HG03139 (cell line): Measurements from ENCODE around the gene ENTREP3.
A peak's percentile ranks its signal among the peaks of the same experiment; 100 is the strongest.

Experiments used
- ATAC-seq: cut with Tn5 transposase; IDR thresholded peaks from one replicate; pipeline ENCODE4 v1.9.1; 2021; ENCODE audit not compliant: unreplicated experiment

Gene ENTREP3

GRCh38 chr1:155278689-155279160 is 23.4 kb upstream of the ENTREP3 start:
- ATAC-seq: no peak

GRCh38 chr1:155277902-155278688 is 22.8 kb upstream of the ENTREP3 start:
- no peak for ATAC-seq

- ATAC-seq: peak; percentile 64
These were observed 22.0 kb upstream of the ENTREP3 start, which contains the start of gene HCN3 for GRCh38 chr1:155277070-155277901. Gene HCN3 (plus strand): TSS chr1:155277463. CDS start chr1:155277591, 128 bp downstream.

- peak; percentile 75 for ATAC-seq
These were observed 18.3 kb upstream of the ENTREP3 start, which contains the start of gene CLK2 for GRCh38 chr1:155273343-155274245. Gene CLK2 (minus strand): TSS chr1:155273504. CDS start chr1:155270977, 2,527 bp downstream.

- ATAC-seq: peak; percentile 14
These were observed 17.4 kb upstream of the ENTREP3 start for GRCh38 chr1:155272466-155273342.

GRCh38 chr1:155269381-155269780 is 14.1 kb upstream of the ENTREP3 start:
- ATAC-seq: no peak

GRCh38 chr1:155268630-155269029 is 13.3 kb upstream of the ENTREP3 start:
- no peak for ATAC-seq

GRCh38 chr1:155267373-155267772 is 12.1 kb upstream of the ENTREP3 start:
- no peak for ATAC-seq

GRCh38 chr1:155266553-155266952 is 11.3 kb upstream of the ENTREP3 start:
- ATAC-seq: no peak

GRCh38 chr1:155263067-155263466 is 7.8 kb upstream of the ENTREP3 start:
- no peak for ATAC-seq

- peak; percentile 92 for ATAC-seq
These were observed 6.8 kb upstream of the ENTREP3 start, which contains the start of gene SCAMP3 for GRCh38 chr1:155261852-155262673. Gene SCAMP3 (minus strand): TSS chr1:155262360. CDS start chr1:155262151, 209 bp downstream.

GRCh38 chr1:155261493-155261851 is 6.2 kb upstream of the ENTREP3 start:
- no peak for ATAC-seq

- ATAC-seq: no peak
These were observed 5.0 kb upstream of the ENTREP3 start for GRCh38 chr1:155260276-155260675.

GRCh38 chr1:155256058-155256852 is 972 bp upstream of the ENTREP3 start:
- ATAC-seq: no peak

GRCh38 chr1:155254714-155255242 is 505 bp downstream of the ENTREP3 start:
- no peak for ATAC-seq

- no peak for ATAC-seq
These were observed 1.0 kb downstream of the ENTREP3 start for GRCh38 chr1:155254228-155254713.

- no peak for ATAC-seq
These were observed 1.5 kb downstream of the ENTREP3 start for GRCh38 chr1:155253797-155254196.

GRCh38 chr1:155253208-155253607 is 2.1 kb downstream of the ENTREP3 start:
- ATAC-seq: no peak
